Activated gamma-delta T cell treated with anti-CD3 and anti-CD28 coated beads, Interleukin-2, amount 50 U/mL, for 16 hours (primary cell): ENCODE data around the gene ERI3.
A peak's percentile ranks its signal among the peaks of the same experiment; 100 is the strongest.

Source experiments
- DNase-seq: peaks from one replicate; pipeline ENCODE4 v3.0.0-alpha.2; 2020; ENCODE audit warnings: low read depth

ERI3 gene

DNA sequence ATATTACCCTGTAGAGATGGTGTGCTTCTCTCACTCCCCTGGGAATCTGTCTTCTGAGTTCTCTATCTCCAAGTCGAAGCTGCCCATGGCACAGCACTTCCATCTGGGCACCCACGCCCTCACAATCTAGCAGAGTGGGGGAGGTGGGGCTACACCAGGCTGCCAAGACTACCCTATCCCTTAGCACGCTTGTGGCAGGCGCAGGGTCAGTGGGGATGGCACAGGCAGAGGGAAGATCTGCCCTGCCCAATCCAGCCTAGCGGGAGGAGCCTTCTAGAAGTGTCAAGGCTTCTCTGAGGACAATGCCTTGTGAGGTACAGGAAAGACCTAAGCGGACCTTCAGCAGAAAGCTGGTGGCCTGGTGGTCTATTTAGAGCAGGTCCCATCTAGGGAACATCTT, 92.6 kb downstream of the ERI3 start:
- DNase-seq = no peak

DNA sequence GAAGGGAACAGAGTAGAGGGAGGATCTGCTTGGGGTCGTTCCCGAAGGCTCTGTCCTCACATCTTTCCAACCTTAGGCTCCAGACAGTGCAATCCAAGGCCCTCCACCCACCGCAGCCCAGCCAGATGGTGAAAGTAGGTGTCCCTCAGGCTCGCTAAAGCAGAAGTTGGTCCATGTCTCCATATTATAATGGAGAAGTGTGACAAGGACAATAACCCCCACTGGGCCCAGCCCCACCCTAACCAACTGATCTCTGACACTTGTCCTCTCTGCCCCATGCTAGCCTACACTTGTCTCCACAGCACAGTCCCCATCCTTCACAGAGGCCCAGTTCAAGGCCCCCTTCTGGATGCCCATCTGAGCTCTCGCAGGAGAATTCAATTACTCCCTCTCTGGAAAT, 93.1 kb downstream of the ERI3 start:
- no peak for DNase-seq

DNA sequence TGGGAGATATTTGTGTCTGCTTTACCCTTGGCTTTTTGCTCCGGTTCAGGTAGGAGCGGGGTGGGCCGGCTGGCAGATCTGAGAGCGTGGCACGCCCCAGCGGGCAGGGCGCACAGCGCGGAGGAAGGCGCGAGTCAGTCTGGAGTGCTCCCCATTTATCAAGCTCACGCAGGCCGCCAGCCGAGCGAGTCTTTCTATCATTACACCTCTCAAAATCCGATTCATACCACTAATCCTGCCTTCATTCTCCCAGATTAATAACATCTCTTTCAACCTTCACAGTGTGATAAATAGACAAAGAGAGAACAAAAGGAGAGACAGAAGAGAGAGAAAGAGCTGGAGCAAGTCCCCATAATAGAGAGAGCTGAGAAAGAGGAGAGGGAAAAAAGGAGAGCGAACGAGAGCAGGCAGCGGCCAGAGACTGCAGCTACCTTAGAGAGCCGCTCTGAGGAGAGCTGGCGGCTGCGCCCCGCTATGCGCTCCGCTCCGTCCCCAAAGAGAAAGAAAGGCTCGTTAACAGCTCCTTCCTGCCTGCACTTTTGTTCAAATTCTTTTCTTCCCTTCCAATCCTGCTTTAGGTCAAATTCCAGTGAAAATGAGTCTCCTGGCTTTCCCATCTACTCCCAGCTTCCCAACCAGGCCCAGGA, 93.8 kb downstream of the ERI3 start:
- DNase-seq = no peak

GRCh38 chr1:44260792-44261170, 94.3 kb downstream of the ERI3 start:
- DNase-seq = no peak

GRCh38 chr1:44259090-44259489, 96.0 kb downstream of the ERI3 start:
- DNase-seq = no peak

DNA sequence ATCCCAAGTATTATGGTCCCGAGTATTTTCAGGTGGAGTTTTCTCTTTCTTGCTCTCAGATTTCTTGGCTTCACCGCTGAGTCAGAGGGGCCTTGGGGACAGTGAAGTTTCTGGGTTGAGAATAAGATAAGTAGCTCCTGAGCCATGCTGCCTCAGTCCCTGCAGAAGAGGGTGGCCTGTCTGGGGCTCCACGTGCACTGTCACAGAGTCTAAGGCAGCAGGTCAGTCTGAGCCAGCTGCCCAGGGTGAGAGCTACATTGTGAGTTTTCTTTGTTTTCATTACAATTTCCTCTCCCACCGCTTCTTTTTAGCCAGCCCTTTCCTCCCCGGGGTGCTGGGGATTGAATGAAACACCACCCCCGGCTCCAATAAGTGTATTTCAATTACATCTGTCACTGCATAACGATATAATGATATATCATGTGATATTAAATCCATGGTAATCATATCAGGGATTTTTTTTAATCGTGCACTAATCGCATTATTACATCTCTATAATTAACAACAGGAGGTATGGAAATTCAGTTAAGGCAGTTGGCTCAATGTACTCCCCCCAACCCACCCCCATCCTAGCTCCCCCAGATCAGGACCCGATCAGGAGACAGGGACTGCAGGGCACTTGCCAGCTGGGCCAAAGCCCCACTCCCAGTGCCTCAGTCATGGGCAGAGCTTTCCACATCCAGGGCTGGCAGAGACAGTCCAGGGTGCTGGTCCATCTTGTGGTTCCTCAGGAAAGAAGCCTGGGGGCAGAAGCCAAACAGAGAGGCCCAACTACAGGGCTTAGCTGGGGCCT, 98.1 kb downstream of the ERI3 start:
- DNase-seq = no peak

- no peak for DNase-seq
These were observed 100.6 kb downstream of the ERI3 start for GRCh38 chr1:44254392-44254910.

GRCh38 chr1:44251989-44252671, 102.9 kb downstream of the ERI3 start:
- no peak for DNase-seq

- no peak for DNase-seq
These were observed 103.6 kb downstream of the ERI3 start for GRCh38 chr1:44251486-44251885.

GRCh38 chr1:44250068-44250781, 104.8 kb downstream of the ERI3 start:
- no peak for DNase-seq

DNA sequence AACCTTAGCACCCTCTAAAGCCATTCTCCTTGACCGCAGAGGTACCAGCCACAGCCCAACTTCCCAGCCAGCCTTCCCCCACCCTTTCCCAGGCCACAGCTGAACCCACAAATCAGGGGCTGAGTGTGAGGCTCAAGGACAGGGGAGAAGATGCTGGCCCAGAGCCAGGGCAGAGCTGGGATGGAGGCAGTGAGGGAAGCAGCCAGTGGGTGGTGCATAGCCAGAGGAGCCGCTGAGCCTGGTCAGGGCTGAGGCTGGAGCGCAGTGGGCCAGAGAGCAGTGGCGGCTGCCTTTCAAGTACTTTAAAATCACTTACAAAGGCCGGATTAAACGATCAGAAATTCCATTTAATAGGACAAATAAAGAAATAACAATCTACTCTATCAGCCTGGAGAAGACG, 105.5 kb downstream of the ERI3 start:
- DNase-seq = no peak

DNA sequence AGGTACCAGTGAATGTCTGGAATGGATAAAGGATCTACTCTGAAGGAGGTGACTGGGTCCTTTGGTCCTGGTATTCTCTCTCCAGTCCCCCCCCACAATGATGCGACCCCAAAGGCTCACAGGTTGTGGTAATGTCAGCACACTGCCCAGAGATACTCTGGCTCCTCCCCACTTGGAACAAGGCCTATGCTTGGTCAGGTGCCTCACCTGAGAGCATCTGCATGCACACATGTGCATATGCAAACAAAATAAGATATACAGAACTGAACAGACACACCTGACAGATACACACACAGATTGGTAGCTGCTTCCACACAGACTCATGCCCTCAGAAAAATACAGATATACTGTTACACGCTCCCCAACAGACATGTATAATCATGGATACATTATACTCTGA, 108.3 kb downstream of the ERI3 start:
- DNase-seq = no peak

DNA sequence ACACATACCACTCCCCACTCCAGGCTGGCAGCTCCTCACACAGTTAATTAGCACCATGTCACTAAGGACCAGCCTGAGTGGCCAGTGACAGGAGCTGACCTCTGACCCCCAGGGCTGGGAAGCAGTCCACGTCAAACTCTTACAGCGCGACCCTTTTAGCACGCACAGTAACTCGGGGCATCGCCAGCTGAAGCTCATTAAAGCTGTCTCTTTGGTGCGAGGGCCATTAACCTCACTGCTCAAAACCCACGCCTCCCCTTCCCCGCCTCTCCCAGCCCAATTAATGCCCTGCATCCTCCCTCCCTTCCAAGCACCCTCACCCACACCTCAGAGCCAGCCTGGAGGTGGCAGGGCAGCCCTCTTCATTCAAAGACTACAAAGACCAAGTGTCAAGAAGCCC, 110.1 kb downstream of the ERI3 start:
- no peak for DNase-seq

DNA sequence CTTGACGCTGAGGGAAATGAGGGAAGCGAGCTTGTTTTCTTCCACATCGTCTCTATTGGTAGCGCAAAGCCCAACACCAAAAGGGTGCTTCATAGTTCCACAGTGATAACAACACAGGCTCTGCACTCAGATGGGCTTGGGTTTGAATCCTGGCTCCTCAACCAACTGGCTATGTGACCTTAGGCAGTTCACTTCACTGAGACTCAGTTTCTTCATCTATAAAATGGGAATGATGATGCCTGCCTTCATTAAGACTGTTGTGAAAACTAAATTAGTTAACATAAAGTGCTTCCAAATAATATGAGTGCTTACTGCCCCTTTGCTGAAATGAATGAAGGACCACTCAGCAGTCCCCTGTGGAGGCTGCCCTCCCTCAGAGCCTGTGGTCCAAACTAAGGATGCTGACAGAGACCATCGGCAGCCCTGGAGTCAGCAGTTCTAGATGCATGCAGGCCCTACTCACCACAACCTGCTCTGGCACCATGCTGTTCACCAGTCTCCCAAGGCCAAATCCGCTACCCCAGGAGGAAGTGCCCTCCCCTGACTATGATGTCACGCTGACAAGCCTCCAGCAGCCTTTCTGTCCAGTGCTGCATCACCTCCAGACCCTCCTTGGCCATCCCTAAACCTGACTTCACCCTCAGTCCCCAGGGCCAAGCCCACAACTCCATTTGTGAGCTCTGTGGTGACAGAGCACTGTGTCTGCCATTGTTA, 111.1 kb downstream of the ERI3 start:
- DNase-seq = no peak

DNA sequence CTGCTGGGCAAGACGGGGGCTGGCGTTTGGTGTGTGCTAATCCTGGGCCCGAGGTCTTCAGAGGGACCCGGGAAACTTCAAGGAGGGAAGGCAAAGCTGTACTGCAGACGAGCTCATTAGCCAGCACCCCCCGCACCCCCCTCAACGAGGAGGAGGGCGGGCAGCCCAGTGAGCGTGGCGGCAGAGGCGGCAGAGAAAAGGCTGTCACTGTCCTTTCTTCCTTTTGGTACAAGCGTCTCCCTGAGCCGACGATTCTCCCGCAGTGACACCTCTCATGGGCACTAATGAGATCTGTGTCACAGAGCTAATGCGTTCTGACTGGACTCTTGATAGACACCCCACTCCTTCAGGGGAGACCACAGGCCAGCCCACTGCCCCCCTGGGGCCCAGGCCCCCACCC, 112.3 kb downstream of the ERI3 start:
- DNase-seq = no peak

DNA sequence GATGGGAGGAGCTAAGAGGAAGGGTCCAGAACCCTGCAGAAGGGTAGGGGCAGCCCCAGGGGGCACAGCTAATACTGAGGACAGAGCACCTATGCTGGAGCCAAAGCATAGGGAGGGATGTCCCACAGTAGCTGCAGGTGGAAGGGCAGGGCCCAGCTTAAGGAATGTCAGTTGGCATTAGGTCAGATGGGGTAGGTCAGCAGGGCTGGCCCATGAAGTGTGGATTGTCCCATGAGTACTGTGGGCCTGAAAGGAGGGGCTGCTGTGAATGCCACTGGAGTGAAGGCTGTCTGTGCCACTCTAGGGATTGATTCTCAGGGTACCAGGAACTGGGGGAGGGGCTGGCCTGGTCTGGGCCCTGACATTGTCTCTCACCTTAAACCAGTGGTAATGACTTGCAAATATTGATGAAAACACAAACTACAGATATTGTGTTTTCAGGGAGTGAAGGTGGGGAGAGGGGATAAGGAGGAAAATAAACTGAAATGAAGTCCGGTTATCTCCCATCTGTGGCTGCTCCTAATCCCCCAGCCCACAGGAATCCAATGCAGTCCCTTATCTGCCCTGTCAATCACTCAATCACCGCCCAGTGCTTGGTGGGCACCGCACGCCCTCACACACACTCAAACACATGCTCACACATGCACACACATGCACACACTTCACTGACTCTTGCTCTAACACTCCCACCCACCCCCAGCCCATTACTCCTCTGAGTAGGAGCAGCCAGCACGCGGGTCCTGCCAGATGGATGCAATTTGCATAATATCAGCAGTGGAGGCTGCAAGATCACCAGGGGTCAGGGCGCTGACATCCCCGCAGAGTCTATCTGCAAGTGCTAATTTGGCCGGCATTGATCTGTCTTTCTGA, 114.0 kb downstream of the ERI3 start:
- DNase-seq = no peak

- no peak for DNase-seq
These were observed 115.1 kb downstream of the ERI3 start for GRCh38 chr1:44239961-44240371.

DNA sequence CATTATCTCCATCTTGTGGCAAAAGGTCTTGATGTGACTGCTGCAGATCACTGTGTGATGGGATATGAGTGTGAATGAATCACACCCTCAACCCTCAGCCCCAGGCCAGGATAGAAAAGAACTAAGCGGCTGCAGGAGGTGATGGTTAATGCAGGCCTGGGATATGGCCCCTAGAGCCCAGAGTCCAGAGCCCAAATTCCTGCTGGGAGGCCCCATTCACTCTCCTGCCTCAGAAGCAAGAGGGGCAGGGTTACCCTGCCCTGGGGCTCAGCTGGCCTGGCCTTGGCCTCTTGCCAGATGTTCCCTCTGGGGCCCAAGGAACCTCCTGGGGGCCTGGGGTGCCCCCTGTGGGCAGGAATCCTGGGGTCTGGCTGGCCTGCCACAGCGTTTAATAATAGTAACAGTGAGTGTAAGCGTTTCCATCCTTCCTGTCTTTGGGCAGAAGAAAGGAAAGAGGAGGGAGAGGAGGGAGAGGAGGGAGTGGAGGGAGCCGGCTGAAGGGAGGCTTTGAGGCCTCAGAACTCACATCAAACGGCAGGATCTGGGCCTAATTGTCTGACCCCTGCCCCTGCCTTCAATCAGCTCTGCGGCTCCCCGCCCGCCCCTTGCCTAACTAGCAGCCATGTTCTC, 115.6 kb downstream of the ERI3 start:
- DNase-seq = no peak

DNA sequence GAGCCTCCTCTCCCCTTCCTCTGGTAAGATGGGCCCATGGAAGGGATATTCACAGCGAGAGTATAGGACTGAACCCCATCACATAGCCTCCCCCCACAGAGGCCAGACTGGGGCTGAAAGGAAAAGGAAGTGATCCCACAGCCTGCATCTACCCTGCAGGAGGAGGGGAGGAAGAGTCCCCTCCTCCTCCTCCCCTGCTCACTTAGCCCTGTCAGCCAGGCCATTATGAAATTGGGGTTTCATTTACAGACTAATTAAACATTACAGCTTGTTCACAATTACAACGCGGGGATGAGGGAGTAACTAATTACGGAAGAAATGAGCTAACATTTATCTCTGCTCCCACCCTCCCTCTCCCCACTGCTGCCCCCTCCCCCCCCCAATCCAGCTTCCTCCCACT, 116.4 kb downstream of the ERI3 start:
- DNase-seq = no peak

GRCh38 chr1:44237721-44238457, 117.2 kb downstream of the ERI3 start:
- DNase-seq = peak; percentile 3
